HG03457 (cell line): ENCODE measurements around the gene TUBG2.

ENCODE experiments used
- ATAC-seq: cut with Tn5 transposase; IDR thresholded peaks from one replicate; pipeline ENCODE4 v1.9.1; 2021; ENCODE audit warnings: moderate number of reproducible peaks; ENCODE audit not compliant: unreplicated experiment

Gene TUBG2

DNA sequence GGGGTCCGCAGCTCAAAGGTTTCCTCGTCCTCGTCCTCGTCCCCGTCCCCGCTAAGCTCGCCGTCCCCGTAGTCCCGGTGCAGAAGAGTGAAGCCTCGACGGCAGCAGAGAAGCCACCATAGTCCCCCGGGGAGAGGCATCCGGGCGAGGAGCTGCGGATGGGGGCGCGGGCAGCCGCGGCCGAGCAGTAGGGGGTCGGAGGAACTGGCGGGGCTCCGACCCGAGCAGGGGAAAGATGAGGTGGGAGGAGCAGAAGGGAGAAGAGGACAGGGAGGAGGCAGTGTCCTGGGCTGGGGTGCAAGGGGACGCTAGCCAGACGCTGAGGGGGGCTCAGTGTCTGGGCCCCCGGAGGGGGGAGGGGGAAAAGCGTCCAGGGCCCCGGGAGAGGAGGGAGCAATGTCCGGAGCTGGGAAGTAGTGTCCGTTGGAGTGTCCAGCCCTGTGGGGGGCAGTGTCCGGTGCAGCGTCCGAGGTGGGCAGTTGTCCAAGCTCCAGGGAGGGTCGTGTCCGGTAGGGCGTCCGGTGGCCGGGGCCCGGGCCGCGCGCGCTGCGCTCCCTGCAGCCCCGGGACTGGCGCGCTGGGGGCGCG is 17.4 kb downstream of the TUBG2 start, which contains the start of gene PLEKHH3:
Gene PLEKHH3 (minus strand): TSS at position 571 of the 588 bp plus-strand sequence. CDS start 431 bp downstream, at position 140.
- ATAC-seq: no peak

DNA sequence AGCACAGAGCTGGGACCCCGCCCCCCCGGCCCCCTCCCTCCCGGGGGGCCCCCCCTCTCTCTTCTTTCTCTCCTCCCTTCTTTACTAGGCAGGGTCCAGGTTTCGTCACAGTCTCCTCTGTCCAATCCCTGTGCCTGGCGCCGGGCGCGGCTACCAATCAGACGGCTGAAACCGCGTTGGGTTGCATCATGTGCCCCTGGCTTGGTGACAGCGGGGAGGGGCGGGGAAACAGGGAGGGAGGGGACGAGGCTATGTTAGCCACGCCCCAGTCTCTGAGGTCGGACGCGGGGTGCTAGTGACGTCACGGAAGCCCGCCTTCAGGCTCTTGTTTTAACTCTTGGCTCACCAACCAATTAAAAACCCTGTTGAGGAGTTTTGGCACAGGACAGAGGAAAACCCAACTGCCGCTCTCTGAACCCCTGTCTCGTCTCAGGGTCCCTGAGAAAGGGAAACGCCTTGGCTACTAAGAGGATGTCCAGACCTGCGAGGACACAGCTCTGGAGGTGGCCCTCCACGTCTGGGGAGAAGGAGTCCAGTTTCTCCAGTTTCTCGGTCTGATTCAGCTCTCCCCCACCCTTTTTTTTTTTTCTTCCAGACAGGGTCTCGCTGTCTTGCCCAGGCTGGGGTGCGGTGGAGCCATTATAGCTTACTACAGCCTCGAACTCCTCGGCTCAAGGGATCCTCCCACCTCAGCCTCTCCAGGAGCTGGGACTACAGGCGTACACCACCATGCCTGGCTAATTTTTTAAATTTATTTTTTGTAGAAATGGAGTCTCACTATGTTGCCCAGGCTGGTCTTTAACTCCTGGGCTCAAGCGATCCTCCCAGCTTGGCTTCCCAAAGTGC is 18.2 kb downstream of the TUBG2 start:
- peak; percentile 41 for ATAC-seq

DNA sequence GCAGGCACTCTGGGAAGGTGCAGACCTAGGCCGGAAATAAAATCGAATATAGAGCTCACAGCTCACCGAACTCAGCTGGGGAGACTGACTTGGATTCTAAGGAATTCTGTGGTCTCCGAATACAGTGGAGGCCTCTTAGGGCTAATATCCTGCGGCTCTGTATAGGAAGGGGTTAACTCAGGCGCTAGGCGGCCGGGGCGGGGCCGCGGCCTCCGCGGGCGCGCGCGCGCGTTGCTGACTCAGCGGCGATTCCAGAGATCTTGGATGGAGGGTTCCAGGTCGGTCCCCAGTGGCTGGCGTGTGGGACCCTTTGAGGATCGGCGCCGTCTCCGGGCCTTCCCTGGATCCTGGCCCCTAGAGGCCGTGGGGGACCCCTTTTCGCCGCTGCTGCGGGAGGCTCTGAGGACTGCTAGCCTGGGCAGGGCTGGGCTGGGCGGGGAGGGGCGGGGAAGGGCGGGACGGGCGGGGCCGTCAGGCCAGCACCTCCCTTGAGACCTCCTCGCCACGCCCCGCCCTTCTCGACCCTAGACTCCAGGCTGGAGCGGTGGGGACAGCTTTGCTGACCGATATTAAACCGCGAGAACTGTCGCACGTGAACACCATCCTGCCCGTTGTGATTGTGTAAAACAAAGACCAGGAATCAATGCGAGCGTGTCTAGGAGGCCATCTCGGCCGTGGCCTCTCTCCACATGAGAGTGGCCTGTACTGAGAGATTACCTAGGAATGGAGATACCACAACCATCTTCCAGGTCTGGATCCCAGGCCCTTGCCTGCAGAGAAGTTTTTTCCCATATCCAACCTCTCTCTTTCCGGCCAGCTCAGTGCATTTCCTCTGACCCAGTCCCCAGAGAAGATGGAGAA is 19.1 kb downstream of the TUBG2 start:
- peak; percentile 22 for ATAC-seq

DNA sequence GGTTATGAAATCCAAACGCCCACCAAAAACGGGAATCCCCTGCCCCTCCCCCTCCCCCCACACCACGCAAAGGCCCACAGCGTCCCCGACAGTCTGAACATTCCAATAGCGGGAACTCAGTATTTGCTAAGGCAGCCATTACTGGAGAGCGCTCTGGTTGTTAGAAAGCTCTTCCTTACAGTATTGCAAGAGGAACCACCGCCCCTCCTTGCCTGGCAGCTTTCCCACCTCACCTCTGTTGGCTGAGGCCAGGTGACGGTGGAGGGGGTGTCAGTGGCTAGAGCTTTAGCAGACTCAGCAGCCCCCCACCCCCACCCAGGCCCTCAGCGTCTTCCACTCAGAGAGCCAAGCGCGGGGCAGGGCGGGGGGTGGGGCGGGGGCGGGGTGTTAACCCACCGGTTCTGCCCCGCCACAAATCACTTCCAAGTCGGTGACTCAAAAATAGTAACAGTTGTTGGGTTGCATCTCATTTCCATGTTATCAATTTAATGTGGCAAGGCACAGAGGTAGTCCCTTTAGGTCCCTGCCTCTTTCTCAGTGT is 19.9 kb downstream of the TUBG2 start:
- ATAC-seq: no peak

DNA sequence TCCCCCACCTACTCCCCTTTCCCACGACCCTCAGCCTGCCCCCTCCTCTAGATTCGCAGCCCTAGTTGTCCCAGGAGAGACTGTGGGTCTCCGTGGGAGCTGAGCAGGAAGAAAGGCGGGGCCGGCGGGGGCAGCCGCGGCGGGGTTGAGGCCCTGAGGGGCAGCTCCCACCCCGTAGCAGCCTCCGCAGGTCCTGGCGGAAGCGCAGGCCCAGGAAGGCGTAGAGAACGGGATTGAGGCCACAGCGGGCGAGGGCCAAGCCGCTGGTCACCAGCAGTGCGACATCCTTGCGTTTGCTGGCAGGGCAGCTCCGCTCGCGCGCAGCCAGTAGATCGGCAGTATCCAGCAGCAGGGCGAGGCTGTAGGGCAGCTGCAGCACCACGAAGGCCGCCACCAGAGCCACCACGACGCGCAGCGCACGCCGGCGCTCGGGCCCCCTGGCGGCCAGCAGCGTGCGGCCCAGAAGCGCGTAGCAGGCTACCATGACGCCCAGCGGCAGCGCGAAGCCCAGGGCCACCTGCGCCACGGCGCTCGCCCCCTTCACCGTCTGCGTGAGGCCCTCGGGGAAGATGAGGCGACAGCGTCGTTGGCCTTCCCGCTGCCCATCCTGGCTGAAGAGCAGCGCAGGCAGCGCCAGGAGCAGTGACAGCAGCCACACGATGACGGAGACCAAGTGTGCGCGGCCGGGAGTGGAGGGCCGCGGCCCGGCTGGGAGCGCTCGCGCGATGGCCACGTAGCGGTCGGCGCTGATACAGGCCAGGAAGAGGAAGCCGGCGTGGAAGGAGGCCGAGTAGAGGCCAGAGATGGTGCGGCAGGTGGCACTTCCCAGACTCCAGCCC is 20.6 kb downstream of the TUBG2 start:
- ATAC-seq: no peak

DNA sequence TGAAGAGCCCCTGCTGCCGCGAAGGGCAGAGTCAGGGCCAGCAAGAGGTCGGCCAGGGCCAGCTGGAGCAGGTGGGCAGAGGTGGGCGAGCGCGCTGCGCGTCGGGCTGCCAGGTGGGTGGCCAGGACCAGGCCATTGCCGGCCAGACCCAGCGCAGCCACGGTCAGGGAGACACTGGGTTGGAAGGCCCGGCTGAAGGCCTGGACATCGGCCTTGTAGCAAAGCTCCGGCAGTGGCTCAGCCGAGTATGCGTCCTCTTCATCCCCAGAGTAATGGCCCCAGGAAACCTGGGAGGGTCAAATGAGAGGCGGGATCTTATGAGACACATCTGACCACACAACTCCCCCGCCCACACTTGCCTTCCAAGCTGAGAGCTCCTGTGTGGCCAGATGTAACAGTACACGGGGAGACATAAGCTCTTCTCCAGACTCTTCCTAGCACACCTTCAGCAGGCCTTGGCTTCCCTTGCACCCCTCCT is 21.3 kb downstream of the TUBG2 start:
- no peak for ATAC-seq

DNA sequence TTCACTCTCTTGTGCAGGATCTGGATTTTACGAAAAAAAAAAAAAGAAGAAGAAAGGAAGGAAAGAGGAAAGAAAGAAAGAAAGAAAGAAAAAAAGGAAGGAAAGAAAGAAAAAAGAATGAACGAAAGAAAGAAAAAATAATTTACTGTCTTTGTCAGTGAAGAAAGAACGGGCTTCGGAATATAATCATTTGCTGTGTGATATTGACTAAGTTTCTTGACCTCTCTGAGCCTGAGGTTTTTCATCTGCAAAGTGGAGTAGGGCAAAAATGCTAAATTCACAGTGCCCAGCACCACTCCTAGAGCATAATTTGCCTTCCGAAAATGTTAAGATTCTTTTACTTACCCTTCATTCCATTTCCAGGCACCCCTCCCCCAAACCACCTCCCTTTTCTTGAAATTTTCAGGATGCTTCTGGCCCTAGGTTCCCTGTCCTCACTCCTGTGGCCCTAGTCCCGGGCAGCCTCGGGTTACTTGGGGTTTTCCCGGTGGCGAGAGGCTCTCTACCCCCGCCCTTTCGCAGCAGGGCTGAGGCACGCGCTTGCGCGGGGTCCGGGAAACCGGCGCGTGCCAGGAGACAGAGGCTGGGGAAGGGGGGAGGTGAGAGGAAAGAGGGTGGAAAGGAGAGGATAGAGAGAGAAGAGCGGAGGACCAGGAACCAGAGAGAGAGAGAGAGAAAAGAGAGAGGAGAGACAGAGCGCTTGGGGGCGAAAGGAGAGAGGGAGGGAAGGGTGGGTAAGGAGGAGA is 23.1 kb downstream of the TUBG2 start, which contains the start of gene CNTNAP1:
Gene CNTNAP1 (plus strand): TSS at position 556 of the 746 bp plus-strand sequence. CDS start 299 bp downstream, outside the sequence.
- ATAC-seq: no peak

DNA sequence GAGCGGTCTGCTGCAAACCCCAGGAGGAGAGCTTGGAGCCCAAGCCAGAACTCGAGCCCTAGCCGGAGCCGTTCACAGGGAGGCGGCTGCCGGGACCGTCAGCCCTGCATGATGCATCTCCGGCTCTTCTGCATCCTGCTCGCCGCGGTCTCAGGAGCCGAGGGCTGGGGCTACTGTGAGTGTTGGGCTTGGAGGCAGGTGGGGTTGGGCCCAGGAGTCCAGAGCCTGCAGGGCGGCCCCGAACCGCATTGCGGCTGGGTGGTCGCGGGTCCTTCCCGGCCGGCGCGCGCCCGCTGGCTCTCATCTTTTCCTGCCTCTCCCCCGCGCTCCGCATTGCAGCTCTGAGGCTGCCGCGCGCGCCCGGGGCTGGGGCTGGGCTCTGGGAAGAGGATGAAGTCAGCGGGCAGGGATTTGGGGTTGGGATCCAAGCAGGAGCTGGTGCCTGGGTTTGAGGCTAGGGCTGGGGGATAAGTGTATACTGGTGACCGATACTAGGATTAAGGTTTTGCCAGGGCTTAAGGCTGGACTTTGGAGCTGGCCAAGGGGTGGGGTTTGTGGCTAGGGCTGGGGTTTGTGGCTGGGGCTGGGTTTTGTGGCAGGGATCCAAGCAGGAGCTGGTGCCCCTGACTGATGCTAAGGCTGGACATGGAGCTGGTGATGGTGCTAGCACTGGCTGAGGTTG is 23.8 kb downstream of the TUBG2 start:
- ATAC-seq: no peak

DNA sequence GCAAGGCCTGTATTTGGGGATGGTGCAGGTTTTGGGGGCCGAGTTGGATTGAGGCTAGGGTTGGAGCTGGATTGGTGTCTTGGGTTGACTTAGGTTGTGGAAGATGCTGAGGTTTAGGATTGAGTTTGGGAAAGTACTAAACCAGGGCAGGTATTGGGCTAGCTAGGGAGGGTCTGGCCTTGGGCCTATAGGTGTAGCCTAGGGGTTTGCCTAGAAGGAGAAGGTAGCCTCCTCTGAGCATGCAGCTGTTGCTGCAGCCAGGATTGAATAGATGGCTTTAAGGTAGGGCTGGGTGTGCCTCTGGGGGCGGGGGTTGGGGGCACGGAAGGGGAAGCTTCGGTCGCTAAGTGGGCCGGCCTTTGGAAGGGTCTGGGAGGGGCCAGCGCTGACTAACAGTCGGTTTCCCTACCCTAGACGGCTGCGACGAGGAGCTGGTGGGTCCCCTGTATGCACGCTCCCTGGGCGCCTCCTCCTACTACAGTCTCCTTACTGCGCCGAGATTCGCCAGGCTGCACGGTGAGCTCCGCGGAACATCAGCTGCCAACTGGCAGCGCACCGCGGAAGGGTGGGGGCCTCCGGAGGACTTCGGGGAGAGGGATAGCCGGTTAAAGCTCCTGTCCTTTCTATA is 24.4 kb downstream of the TUBG2 start:
- no peak for ATAC-seq

DNA sequence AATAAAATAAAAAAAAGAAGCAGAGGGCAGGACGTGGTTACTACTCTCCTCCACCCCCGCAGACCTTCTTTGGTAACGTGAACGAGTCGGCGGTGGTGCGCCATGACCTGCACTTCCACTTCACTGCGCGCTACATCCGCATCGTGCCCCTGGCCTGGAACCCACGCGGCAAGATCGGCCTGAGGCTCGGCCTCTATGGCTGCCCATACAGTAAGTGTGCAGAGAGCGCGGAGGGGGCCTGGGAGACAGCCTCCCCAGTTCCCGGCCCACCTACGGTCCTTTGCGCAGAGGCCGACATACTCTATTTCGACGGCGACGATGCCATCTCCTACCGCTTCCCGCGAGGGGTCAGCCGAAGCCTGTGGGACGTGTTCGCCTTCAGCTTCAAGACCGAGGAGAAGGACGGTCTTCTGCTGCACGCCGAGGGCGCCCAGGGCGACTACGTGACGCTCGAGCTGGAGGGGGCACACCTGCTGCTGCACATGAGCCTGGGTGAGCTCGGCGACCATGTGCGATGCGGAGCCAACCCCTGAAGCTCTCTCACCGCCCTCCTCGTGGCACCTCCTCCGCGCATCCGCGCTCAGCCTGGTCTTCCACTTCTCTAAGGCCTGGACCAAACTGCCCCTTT is 26.0 kb downstream of the TUBG2 start:
- ATAC-seq: no peak

DNA sequence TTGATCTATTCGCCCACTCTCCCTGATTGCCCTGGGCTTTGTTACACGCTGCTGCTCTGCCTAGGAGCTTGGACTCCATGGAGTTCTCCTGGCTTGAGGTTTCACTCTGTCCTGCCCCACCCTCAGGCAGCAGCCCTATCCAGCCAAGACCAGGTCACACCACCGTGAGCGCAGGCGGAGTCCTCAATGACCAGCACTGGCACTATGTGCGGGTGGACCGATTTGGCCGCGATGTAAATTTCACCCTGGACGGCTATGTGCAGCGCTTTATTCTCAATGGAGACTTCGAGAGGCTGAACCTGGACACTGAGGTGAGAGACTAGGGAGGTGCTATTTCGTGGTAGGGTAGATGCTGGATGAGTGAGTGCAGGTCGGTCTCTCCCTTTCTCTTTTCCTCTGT is 26.7 kb downstream of the TUBG2 start:
- ATAC-seq: no peak

DNA sequence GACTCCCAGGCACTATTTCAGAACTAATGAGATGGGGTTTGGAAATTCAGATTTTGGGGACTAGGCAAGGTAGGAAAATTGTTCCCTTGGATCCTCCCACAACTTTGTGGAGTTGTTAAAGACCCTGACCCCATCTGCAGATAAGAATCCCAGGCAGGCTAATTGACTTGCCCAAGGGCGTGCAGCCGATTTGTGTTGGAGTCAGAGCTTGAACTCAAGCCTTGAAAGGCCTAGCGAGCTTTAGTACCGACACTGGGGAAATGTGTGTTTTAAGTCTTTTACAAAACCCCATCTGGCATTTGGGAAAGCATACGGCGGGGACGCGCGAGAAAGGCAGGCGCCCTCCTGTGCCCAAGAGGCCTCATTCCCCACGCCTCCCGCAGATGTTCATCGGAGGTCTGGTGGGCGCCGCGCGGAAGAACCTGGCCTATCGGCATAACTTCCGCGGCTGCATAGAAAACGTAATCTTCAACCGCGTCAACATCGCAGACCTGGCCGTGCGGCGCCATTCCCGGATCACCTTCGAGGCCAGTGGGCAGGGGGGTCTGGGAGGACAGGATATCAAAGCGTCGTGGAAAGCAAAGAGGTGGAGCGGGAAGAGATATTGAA is 27.5 kb downstream of the TUBG2 start:
- no peak for ATAC-seq

DNA sequence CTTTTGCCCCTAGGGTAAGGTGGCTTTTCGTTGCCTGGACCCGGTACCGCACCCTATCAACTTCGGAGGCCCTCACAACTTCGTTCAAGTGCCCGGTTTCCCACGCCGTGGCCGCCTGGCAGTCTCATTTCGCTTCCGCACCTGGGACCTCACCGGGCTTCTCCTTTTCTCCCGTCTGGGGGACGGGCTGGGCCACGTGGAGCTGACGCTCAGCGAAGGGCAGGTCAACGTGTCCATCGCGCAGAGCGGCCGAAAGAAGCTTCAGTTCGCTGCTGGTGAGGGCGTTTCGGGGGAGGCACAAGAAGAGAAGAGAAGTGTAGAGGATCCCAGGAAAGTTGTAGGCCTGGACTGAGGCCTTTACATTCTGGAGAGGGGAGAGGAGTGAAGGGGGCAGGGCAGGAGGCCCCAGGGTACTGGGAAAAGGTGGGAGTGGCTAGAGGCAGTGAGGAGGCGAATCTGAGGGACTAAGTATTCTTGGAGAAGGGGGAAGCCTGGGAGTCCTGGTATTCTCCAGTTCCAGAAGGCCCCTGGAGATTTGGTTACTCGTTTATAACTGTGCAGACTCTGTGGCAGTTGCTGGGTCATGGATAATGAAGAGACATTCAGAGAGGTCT is 28.7 kb downstream of the TUBG2 start:
- no peak for ATAC-seq

DNA sequence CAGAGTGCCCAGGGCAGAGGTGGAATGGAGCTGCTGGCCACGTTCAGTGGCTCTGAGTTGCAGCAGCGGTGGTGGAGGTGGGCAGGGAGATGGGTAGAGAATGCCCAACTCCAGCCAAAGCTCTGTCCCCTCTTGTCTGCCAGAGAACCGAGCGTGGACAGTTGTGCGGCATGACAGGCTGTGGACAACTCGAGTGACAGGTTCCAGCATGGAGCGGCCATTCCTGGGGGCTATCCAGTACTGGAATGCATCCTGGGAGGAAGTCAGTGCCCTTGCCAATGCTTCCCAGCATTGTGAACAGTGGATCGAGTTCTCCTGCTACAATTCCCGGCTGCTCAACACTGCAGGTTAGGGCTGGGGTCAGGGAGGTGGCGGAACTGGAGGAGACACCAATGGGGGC is 31.5 kb downstream of the TUBG2 start:
- ATAC-seq: no peak

DNA sequence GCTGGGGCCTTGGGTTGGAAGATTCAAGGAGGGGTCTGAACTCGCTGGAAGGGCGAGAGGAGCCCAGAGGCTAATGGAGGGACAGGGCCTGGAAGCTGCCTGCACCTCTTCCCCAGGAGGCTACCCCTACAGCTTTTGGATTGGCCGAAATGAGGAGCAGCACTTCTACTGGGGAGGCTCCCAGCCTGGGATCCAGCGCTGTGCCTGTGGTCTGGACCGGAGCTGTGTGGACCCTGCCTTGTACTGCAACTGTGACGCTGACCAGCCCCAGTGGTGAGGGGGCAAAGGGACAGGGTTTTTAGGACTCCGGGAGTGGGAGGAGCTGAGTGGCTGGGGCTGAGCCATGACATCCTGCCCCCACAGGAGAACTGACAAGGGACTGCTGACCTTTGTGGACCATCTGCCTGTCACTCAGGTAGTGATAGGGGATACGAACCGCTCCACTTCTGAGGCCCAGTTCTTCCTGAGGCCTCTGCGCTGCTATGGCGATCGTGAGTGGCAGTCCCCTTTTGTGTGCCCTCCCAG is 32.0 kb downstream of the TUBG2 start:
- no peak for ATAC-seq

DNA sequence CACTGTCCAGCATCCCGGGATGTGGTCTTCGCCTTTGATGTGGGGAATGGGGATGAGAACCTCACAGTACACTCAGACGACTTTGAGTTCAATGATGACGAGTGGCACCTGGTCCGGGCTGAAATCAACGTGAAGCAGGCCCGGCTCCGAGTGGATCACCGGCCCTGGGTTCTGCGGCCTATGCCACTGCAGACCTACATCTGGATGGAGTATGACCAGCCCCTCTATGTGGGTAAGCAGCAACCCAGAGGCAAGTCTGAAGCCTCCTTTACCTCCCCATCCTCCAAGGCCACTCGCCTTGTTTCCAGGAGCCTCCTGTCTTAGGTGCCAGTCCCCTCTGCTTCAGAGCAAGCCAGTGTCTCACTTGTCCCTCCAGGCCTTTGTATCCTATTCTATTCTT is 33.4 kb downstream of the TUBG2 start:
- no peak for ATAC-seq

DNA sequence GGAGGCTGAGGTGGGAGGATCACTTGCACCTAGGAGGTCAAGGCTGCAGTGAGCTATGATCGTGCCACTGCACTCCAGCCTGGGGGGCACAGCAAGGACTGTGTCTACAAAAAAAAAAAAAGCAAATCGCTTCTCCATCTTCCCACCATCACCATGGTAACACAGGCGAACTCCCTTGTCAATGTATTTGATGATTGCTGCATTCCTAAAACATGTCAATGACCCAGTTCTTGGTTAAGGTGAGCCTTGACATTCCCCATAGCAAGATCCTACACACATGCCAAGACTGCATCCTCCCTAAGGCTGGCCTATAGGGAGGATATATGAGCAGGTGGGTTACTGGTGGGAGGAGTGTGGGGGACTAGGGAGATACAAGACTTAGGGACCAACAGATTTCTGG is 35.4 kb downstream of the TUBG2 start:
- no peak for ATAC-seq
